ENCODE measurements around the gene N4BP2.

Gene N4BP2

DNA sequence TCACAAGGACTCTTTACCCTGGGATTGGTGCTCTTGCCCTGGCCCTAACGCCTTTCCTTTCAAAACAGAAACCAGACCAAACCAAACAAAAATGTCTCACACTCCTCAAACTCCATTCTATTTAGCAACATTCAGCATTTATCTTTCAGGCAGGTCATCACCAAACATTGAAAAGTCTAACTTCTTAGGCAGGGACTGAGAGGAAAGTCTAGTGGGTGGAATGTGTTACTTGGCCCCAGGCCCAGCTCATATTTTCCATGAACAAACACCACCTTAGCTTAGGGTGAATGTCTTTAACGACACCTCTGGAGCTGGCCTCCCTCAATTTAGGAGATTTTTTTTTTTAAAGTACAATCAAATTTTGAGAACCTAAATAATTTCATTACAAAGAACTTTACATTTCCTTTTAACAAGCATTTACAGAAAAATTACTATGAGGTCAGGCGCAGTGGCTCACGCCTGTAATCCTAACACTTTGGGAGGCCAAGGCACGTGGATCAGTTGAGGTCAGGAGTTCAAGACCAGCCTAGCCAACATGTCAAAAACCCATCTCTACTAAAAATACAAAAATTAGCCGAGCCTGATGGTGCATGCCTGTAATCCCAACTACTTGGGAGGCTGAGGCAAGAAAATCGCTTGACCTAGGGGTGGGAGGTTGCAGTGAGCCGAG, 10.2 kb upstream of the N4BP2 start:
- ChIA-PET POLR2A (interaction anchor here (0.6 to 1.0 kb wide), 2 partner anchors 9 to 1216 kb away, joined by 3 read pairs; no protein-coding TSS in a partner anchor), CTCF (no interaction called here)
- H3K27ac ChIP-seq (ENCODE audit: extremely low read depth, low read depth, low read length), result peak overlapping the region; percentile 41; the same call in 1 of the 2 replicates
- no peak overlapping the region for H3K4me3 ChIP-seq (ENCODE audit: low read depth, low read length)
- H3K9me3 ChIP-seq (ENCODE audit: control insufficient read depth, insufficient read depth, low read depth, low read length), result no peaks in the 10 kb centered on the region
- no peaks in the 10 kb centered on the region for H3K36me3 ChIP-seq (ENCODE audit: control insufficient read depth in 2 of 2, insufficient read depth in 1 of 2, low read length in 2 of 2)
- no peak for TF ChIP-seq ZNF19 (tag by site-specific recombination; IDR thresholded peaks at IDR 0.05; ENCODE audit: low read depth)
- TF ChIP-seq KLF7 (tag by site-specific recombination; IDR thresholded peaks at IDR 0.05; ENCODE audit: borderline replicate concordance), result no peak
- TF ChIP-seq ZBTB17 (tag by site-specific recombination; IDR thresholded peaks at IDR 0.05), result peak; percentile 89
- peak; percentile 34 for TF ChIP-seq PRDM10 (tag by site-specific recombination; IDR thresholded peaks at IDR 0.05)
- no peak for TF ChIP-seq ZNF221 (tag by site-specific recombination; IDR thresholded peaks at IDR 0.05; ENCODE audit: borderline replicate concordance)
- no peak for TF ChIP-seq ZNF621 (tag by site-specific recombination; IDR thresholded peaks at IDR 0.05)
- no peak for TF ChIP-seq MYNN (tag by site-specific recombination; IDR thresholded peaks at IDR 0.05; ENCODE audit: borderline replicate concordance)
- TF ChIP-seq ZXDB (tag by site-specific recombination; IDR thresholded peaks at IDR 0.05), result no peak
- TF ChIP-seq ZNF626 (tag by site-specific recombination; IDR thresholded peaks at IDR 0.05), result no peak
- TF ChIP-seq, protein P1, sequence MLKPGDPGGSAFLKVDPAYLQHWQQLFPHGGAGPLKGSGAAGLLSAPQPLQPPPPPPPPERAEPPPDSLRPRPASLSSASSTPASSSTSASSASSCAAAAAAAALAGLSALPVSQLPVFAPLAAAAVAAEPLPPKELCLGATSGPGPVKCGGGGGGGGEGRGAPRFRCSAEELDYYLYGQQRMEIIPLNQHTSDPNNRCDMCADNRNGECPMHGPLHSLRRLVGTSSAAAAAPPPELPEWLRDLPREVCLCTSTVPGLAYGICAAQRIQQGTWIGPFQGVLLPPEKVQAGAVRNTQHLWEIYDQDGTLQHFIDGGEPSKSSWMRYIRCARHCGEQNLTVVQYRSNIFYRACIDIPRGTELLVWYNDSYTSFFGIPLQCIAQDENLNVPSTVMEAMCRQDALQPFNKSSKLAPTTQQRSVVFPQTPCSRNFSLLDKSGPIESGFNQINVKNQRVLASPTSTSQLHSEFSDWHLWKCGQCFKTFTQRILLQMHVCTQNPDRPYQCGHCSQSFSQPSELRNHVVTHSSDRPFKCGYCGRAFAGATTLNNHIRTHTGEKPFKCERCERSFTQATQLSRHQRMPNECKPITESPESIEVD (tag by site-specific recombination; IDR thresholded peaks at IDR 0.05), result peak; percentile 78
- H3K4me1 ChIP-seq (ENCODE audit: control insufficient read depth, insufficient read depth, low read length), result peaks cover 4% of the 10 kb centered on the region; the same call in 1 of the 2 replicates

DNA sequence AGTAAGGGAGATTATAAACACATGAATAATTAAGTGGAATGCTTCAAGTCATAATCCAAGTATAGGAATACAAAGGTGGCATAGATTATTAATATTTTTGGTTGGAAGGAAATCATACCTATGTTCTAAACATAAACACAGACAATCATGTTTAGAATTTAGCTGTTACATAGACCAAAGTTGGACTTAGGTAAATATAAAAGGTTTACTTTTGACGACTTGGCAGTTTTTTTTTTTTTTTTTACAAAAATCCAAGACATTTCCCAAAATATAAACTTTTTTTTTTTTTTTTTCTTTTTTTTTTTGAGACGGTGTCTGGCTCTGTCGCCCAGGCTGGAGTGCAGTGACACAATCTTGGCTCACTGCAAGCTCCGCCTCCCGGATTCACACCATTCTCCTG, 3.5 kb upstream of the N4BP2 start:
- Histone ChIP-seq H3K9me3 (ENCODE audit: control insufficient read depth, insufficient read depth, low read depth, low read length) (no peaks in the 10 kb centered on the region), H3K4me1 (ENCODE audit: control insufficient read depth, insufficient read depth, low read length) (no peaks in the 10 kb centered on the region), H3K36me3 (ENCODE audit: control insufficient read depth in 2 of 2, insufficient read depth in 1 of 2, low read length in 2 of 2) (no peaks in the 10 kb centered on the region), H3K27ac (ENCODE audit: extremely low read depth, low read depth, low read length) (no peak overlapping the region), H3K4me3 (ENCODE audit: low read depth, low read length) (no peak overlapping the region)
- POLR2A ChIA-PET, result no interaction called here
- TF ChIP-seq ZFP69B (tag by site-specific recombination; IDR thresholded peaks at IDR 0.05), result no peak
- no peak for TF ChIP-seq ZNF311 (tag by site-specific recombination; IDR thresholded peaks at IDR 0.05; ENCODE audit: borderline replicate concordance)
- TF ChIP-seq ZBTB20 (tag by site-specific recombination; IDR thresholded peaks at IDR 0.05), result no peak
- no peak for TF ChIP-seq ZBTB26 (tag by site-specific recombination; optimal IDR thresholded peaks at IDR 0.05)
- no peak for TF ChIP-seq ZNF560 (tag by site-specific recombination; IDR thresholded peaks at IDR 0.05; ENCODE audit: borderline replicate concordance)
- CTCF ChIA-PET, result no interaction called here

All from HEK293 (cell line).